Right atrium auricular region (tissue), 2 donors: ENCODE results near the gene KMT2D. TPM values are rescaled to one million over a fixed set of nuclear protein-coding genes. Genes with fewer than 3 reads are reported as not detected.
A peak's percentile ranks its signal among the peaks of the same experiment; 100 is the strongest.

ENCODE experiments used
- DNase-seq: peaks from one replicate; pipeline ENCODE4 v3.0.0-alpha.2; 2019; ENCODE audit warnings: low spot score
- H3K27ac ChIP-seq, 2 donors: fragments of 200-600 bp; sonication (generic); 1 replicate in 1 of 2; 2 replicates in 1 of 2; pipeline ENCODE4 v1.5.1; 2016 to 2019
- H3K27me3 ChIP-seq, 2 donors: fragments of 200-600 bp; sonication (generic); one replicate each; pipeline versions ENCODE4 v1.5.1 to v1.6.0; 2017 to 2019
- H3K36me3 ChIP-seq: fragments of 200-600 bp; sonication (generic); one replicate; pipeline ENCODE4 v1.5.1; 2016
- H3K4me1 ChIP-seq, 2 donors: fragments of 200-600 bp; sonication (generic); one replicate each; pipeline versions ENCODE4 v1.5.1 to v1.6.0; 2017 to 2019
- H3K4me3 ChIP-seq, 2 donors: fragments of 200-600 bp; sonication (generic); 1 replicate in 1 of 2; 2 replicates in 1 of 2; pipeline ENCODE4 v1.5.1; 2017 to 2019; ENCODE audit warnings: mild to moderate bottlenecking in 1 of 2, moderate library complexity in 1 of 2
- H3K9me3 ChIP-seq, 2 donors: fragments of 200-600 bp; sonication (generic); one replicate each; pipeline ENCODE4 v1.5.1; 2019
- total RNA-seq, 2 donors: library from RNA; depleted of rRNA; stranded (reverse); fragments of >200 nt; gene quantifications; one replicate each; pipeline ENCODE4 v1.1.0, GENCODE V29; 2016
- TF ChIP-seq, protein P1 (sequence below), 2 donors: fragments of 200-600 bp; sonication (generic); IDR thresholded peaks; one replicate each; pipeline ENCODE4 v1.5.1; 2019; ENCODE audit warnings: antibody characterized with exemption in 2 of 2

KMT2D gene
- total RNA-seq, 2 donors from 2014 or later, result 39.9 to 49.1 TPM

GRCh38 chr12:49020441-49020840, 40.2 kb downstream of the KMT2D start:
- no peak overlapping the region for H3K4me3 ChIP-seq
- H3K4me1 ChIP-seq, result peaks cover 0 to 39% of the 10 kb centered on the region in 2 donors
- H3K27ac ChIP-seq, result no peak overlapping the region

DNA sequence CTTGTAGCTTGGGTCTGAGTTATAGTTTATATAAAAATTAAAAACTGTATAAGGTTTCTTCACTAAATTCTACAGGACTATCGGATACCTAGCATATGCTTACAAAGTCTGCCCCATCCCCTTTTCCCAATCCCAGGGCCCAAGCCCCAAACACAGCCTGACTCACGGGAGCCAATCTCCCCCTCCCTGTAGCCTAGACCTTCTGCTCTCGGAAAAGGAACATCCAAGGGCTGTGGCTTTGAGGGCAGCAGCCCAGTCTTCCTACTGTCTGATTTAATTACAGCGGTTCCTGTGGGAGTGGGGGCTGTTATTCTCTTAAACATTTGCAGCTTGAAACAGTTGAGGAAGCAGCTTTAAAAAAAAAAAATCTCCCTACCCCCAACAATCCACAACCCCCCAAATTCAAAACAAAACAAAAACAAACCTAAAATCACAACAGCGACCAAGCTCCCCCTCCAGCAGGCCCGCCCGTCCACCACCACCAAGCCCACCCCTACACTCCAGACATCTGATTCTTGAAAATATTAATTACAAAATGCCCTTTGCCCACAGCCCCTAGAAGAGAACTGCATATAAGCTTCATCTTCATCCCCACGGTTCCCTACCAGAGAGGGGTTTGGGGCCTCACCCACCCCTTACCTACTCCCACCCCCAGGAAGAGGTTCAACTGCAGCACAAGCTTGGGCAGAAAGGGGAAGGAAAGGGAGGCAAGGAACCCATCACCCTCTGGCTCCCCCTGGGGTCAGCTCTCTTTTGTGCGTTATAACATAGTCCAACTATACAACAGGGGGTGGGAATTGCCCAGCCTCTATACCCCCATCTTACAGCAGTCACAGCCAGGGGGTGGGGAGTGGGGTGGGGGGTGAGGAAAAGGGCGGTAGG, 40.9 kb downstream of the KMT2D start:
- H3K4me3 ChIP-seq, result peak overlapping the region in 1 of 2 donors; percentile 81
- no peaks in the 10 kb centered on the region for H3K9me3 ChIP-seq
- peaks cover 39% of the 10 kb centered on the region for H3K36me3 ChIP-seq
- peaks cover 0 to 47% of the 10 kb centered on the region in 2 donors for H3K4me1 ChIP-seq
- no peak for DNase-seq
- H3K27me3 ChIP-seq, result no peaks in the 10 kb centered on the region
- TF ChIP-seq, protein P1, sequence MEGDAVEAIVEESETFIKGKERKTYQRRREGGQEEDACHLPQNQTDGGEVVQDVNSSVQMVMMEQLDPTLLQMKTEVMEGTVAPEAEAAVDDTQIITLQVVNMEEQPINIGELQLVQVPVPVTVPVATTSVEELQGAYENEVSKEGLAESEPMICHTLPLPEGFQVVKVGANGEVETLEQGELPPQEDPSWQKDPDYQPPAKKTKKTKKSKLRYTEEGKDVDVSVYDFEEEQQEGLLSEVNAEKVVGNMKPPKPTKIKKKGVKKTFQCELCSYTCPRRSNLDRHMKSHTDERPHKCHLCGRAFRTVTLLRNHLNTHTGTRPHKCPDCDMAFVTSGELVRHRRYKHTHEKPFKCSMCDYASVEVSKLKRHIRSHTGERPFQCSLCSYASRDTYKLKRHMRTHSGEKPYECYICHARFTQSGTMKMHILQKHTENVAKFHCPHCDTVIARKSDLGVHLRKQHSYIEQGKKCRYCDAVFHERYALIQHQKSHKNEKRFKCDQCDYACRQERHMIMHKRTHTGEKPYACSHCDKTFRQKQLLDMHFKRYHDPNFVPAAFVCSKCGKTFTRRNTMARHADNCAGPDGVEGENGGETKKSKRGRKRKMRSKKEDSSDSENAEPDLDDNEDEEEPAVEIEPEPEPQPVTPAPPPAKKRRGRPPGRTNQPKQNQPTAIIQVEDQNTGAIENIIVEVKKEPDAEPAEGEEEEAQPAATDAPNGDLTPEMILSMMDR (IDR thresholded peaks at IDR 0.05), result peak in 1 of 2 donors; percentile 24
- peak overlapping the region; percentile 93 to 97 for H3K27ac ChIP-seq

More at GRCh38 chr12:49020441-49020840, 40.2 kb downstream of the KMT2D start:
- Histone ChIP-seq H3K36me3 (peaks cover 47% of the 10 kb centered on the region), H3K27me3 (no peaks in the 10 kb centered on the region), H3K9me3 (no peaks in the 10 kb centered on the region)
- TF ChIP-seq, protein P1 (IDR thresholded peaks at IDR 0.05), result no peak
- DNase-seq, result no peak

GRCh38 chr12:49019120-49019430, 41.5 kb downstream of the KMT2D start:
- Histone ChIP-seq H3K36me3 (peaks cover 33% of the 10 kb centered on the region), H3K4me1 (peaks cover 0 to 52% of the 10 kb centered on the region in 2 donors), H3K27me3 (no peaks in the 10 kb centered on the region), H3K27ac (peak overlapping the region; percentile 93 to 97), H3K4me3 (peak overlapping the region; percentile 80 to 81), H3K9me3 (no peaks in the 10 kb centered on the region)
- TF ChIP-seq, protein P1 (IDR thresholded peaks at IDR 0.05), result no peak
- no peak for DNase-seq

- H3K9me3 ChIP-seq, result no peaks in the 10 kb centered on the region
- H3K27ac ChIP-seq, result peak within 1 kb of the TSS; percentile 93 to 97
- H3K36me3 ChIP-seq, result peaks cover 27% of the 10 kb centered on the region
- H3K4me1 ChIP-seq, result peaks cover 0 to 56% of the 10 kb centered on the region in 2 donors
- H3K4me3 ChIP-seq, result peak within 1 kb of the TSS; percentile 80 to 81
- DNase-seq, result peak; percentile 97
- TF ChIP-seq, protein P1 (IDR thresholded peaks at IDR 0.05), result peak; percentile 46 to 61
- no peaks in the 10 kb centered on the region for H3K27me3 ChIP-seq
Measured at GRCh38 chr12:49018261-49019119, 42.1 kb downstream of the KMT2D start, which contains the start of gene PRKAG1. TSS of gene PRKAG1 (minus strand) at chr12:49018776. CDS start at chr12:49018740, 36 bp downstream.

DNA sequence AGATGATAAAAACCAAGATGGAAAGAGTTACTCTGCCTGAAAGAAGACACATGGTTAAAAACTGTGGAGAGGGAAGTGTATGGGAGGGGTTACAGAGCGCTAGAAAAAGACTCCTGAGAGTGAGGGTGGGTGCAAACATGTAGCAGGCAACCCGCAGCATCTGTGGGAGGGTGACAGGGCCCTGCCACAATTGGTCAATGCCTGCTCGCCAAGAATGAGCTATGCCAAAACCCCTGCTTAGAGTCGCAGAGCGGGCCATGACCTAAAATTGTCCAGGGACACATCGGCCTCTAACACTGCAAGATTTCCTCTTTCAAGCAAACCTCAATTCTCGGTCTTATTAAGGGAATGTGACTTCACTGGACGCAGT, 42.7 kb downstream of the KMT2D start:
- peaks cover 22% of the 10 kb centered on the region for H3K36me3 ChIP-seq
- DNase-seq, result no peak
- peaks cover 0 to 61% of the 10 kb centered on the region in 2 donors for H3K4me1 ChIP-seq

More for the DNA sequence above, 42.7 kb downstream of the KMT2D start:
- H3K9me3 ChIP-seq, result no peaks in the 10 kb centered on the region
- H3K27me3 ChIP-seq, result no peaks in the 10 kb centered on the region
- H3K27ac ChIP-seq, result peak overlapping the region; percentile 93 to 97
- H3K4me3 ChIP-seq, result peak overlapping the region; percentile 80 to 81
- TF ChIP-seq, protein P1 (IDR thresholded peaks at IDR 0.05), result no peak
